NCI-H2227 (cell line): Measurements from ENCODE around the gene WHAMM.
"Not testable (repeated sequence)": the region's sequence is repeated elsewhere in the genome, so short reads cannot be mapped to it uniquely, and the experiment has no call there.

Experiments
- DNase-seq: peaks from one replicate; lab custom pipeline; 2025; ENCODE audit not compliant: unreplicated experiment; lab: John Stamatoyannopoulos, UW

WHAMM gene

DNA sequence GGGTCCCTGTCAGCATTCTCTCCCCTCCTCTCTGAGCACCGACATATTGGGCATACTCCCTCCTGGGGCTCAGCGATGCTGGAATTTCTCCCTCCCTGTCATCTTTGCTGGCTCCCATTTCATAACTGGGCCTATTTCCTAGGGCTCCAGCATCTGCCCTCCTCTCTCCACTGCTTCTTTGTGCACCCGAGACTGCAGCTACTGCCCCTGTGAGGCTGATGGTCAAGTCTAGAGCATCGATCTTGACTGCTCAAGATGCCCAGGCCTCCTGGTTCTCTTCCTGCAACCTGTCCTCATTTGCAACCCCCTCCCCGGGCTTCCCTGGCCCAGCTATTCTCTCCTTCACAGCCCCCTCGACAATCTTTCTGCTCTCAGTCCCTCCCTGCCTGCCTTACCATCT is 53.5 kb downstream of the WHAMM start:
- no peak for DNase-seq

- no peak for DNase-seq
Measured at GRCh38 chr15:82864967-82865366, 55.5 kb downstream of the WHAMM start.

DNA sequence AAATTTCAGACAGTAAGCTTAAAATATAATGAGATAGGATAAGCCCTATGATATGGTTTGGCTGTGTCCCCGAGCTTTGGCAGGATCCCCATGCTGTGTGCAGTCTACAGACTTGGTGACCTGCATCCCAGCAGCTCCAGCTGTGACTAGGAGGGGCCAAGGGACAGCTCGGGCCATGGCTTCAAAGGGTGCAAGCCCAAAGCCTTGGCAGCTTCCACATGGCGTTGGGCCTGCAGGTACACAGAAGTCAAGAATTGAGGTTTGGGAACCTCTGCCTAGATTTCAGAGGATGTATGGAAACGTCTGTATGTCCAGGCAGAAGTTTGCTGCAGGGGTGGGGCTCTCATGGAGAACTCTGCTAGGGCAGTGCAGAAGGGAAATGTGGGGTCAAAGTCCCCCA is 56.2 kb downstream of the WHAMM start:
- DNase-seq: not testable (repeated sequence)

DNA sequence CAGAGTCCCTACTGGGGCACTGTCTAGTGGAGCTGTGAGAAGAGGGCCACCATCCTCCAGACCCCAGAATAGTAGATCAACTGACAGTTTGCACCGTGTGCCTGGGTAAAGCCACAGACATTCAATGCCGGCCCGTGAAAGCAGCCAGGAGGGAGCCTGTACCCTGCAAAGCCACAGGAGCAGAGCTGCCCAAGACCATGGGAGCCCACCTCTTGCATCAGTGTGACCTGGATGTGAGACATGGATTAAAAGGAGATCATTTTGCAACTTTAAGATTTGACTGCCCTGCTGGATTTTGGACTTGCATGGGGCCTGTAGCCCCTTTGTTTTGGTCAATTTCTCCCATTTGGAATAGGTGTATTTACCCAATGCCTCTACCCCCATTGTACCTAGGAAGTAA is 56.6 kb downstream of the WHAMM start:
- not testable (repeated sequence) for DNase-seq

DNA sequence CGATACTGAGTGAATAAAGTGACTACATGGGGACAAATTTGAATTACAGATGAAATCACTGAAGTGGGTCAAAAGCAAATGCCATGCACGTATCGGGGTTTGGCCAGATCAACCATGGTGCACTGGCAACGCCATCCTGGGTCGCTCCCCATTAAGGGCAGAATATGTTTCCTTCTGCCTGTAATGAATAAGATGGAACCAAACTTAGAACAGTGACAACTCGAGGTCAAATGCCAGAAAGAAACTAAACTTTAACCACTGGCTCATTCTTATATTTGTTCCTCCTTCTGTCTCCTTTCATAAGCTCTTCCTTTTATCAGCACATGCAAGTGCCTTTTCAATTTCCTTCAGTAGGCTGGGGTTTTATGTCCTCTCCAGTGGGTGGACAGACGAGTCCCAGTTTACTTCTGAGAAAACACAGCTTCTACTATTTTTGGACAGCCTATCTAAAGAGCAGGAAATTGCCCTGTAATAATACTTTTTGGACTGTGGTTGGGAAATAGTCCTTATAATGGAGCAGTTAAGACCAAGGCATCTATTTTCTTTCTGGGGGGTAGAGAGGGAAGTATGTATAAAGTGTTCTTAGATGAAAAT is 61.4 kb downstream of the WHAMM start:
- peak; percentile 64 for DNase-seq

- DNase-seq: peak; percentile 64
Measured at GRCh38 chr15:82871358-82871757, 61.9 kb downstream of the WHAMM start.

DNA sequence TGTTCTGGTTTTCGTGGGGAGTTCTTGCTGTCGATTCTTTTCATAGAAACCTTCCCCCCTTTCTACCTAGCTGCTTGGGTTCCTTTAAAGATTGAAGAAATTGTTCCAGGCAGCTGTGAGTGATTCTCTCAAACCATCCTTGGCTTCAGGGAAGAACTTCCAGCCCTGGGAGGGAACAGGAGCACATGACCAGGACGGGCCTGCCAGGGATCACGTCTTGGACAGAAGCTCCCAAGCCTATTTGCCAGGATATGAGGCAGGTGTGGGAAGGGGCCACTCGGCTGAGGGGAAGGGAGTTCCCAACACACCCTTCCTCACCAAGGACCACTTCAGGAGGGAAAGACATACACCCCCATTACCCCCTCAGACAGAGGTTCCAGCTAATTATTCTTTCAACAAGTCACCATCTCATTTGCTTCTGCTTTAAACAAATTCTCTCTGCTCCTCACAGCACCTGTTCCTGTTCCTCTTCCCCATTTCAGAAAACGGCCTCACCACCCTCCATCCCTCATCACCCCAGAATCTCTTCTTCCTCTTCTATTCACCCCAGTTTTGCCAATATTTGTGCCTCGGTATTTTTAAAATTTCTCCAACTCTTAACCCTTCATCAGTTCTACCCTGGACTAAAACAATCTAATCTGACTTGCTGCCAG is 62.5 kb downstream of the WHAMM start:
- no peak for DNase-seq

GRCh38 chr15:82873000-82873680 is 63.7 kb downstream of the WHAMM start:
- DNase-seq: no peak

DNA sequence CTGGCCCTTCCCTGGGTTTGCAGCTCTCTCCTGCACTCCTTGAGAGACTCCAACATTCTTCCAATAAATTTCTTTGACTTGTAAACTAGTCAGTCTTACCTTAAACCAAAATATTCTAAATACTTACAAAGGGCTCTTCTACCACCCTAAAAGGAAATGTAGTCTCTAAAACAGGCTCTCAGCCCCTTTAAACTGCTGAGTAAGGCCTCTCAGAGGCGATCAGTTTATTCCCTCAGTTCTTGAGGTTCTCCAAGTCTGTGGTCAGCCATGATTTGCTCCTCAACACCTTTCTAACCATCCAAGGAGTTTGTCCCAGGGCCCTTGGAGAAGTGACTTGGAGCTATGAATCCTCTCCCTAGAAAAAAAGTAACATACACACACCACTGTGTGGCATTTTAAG is 64.8 kb downstream of the WHAMM start:
- DNase-seq: no peak

GRCh38 chr15:82874961-82875360 is 65.5 kb downstream of the WHAMM start:
- no peak for DNase-seq

DNA sequence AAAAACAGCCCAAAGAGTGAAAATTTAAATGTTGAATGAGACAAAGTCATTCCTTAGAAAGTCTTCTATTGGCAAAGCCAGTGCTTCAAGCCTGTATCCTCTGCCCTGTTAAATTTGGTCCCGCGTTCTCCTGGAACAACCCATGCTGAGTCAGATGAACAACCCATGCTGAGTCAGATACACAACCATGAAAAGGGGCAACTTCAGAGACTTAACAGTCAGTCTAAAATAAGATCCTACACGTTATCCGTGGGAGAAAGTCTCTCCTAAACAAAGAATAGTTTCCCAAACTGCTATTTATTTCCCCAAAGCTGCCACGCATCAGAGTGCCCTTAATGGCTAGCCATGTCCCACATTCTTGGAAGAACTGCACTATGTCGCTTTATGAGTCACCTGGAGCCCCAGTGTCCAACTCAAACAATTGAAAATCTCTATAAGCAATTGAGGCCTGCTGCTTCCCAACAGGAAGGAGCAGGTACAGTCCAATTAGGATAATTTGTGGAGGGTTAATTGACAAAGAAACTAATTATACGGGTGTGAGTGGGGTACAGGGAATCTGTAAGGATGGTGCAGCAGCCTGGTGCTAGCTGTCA is 66.1 kb downstream of the WHAMM start:
- DNase-seq: no peak

DNA sequence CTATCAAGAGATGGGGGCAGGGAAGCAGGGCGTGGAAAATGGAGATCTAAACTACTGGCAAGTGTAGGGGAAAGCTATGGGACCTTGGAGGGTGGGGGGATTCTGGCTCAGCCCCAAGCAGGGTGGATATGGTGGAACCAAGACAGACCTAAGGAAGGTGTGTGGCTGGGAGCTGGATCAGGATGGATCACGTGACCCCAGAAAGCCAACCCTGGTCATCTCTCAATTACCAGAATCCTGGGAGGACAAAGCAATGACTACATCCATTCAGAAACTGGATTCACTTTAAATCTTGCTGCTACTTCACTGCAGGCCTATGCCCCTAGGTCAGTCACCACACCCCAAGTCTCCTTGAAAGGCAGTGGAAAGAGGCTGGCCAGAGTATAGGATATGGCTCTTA is 68.4 kb downstream of the WHAMM start:
- no peak for DNase-seq

- DNase-seq: no peak
Measured at GRCh38 chr15:82878325-82878724, 68.9 kb downstream of the WHAMM start.

- DNase-seq: no peak
Measured at GRCh38 chr15:82880704-82881103, 71.3 kb downstream of the WHAMM start.

GRCh38 chr15:82881747-82882146 is 72.3 kb downstream of the WHAMM start:
- DNase-seq: no peak

- no peak for DNase-seq
Measured at GRCh38 chr15:82882273-82882928, 73.0 kb downstream of the WHAMM start.
